HEK293 (cell line): Measurements from ENCODE around the gene RAB1A.

Experiments used
- BCL11A ChIP-seq: fragments of 450-650 bp; formaldehyde crosslinking; IDR thresholded peaks from 2 replicates; pipeline ENCODE4 v1.5.1; 2016; ENCODE audit warnings: low read depth, missing biosample characterization, missing genetic modification characterization
- BCL11B ChIP-seq: fragments of 450-650 bp; formaldehyde crosslinking; IDR thresholded peaks from 2 replicates; pipeline ENCODE4 v1.5.1; 2016; ENCODE audit warnings: low read depth, missing biosample characterization, missing genetic modification characterization
- GFI1B ChIP-seq: fragments of 450-650 bp; formaldehyde crosslinking; IDR thresholded peaks from 2 replicates; pipeline ENCODE4 v1.5.1; 2016; ENCODE audit warnings: missing biosample characterization, missing genetic modification characterization
- HOXA7 ChIP-seq: sonication (generic); formaldehyde crosslinking; IDR thresholded peaks from 2 replicates; pipeline ENCODE4 v1.8.1; 2022; ENCODE audit warnings: missing genetic modification reagents, borderline replicate concordance
- IKZF3 ChIP-seq: fragments of 450-650 bp; IDR thresholded peaks from 2 replicates; pipeline ENCODE4 v1.5.0; 2018; ENCODE audit warnings: missing biosample characterization, mild to moderate bottlenecking, missing genetic modification characterization, moderate library complexity
- KLF1 ChIP-seq: fragments of 450-650 bp; formaldehyde crosslinking; IDR thresholded peaks from 2 replicates; pipeline ENCODE4 v1.5.1; 2016; ENCODE audit warnings: missing biosample characterization, missing genetic modification characterization
- KLF7 ChIP-seq: fragments of 450-650 bp; formaldehyde crosslinking; IDR thresholded peaks from 2 replicates; pipeline ENCODE4 v1.5.1; 2016; ENCODE audit warnings: missing biosample characterization, missing genetic modification characterization, borderline replicate concordance
- MEIS1 ChIP-seq: sonication (generic); formaldehyde crosslinking; IDR thresholded peaks from 2 replicates; pipeline ENCODE4 v1.8.1; 2022; ENCODE audit warnings: missing genetic modification reagents, mild to moderate bottlenecking, borderline replicate concordance
- PRDM1 ChIP-seq: fragments of 450-650 bp; formaldehyde crosslinking; IDR thresholded peaks from 2 replicates; pipeline ENCODE4; 2016; ENCODE audit warnings: missing biosample characterization, missing genetic modification characterization
- ZBTB21 ChIP-seq: fragments of 450-650 bp; formaldehyde crosslinking; IDR thresholded peaks from 2 replicates; pipeline ENCODE4 v1.5.1; 2017; ENCODE audit warnings: missing biosample characterization, missing genetic modification characterization
- ZFP37 ChIP-seq: fragments of 450-650 bp; formaldehyde crosslinking; IDR thresholded peaks from 2 replicates; pipeline ENCODE4 v1.5.1; 2016; ENCODE audit warnings: missing biosample characterization, missing genetic modification characterization
- ZNF140 ChIP-seq: fragments of 450-650 bp; formaldehyde crosslinking; IDR thresholded peaks from 2 replicates; pipeline ENCODE4 v1.5.1; 2016; ENCODE audit warnings: missing biosample characterization, missing genetic modification characterization
- ZNF174 ChIP-seq: fragments of 450-650 bp; formaldehyde crosslinking; IDR thresholded peaks from 2 replicates; pipeline ENCODE4 v1.5.0; 2017; ENCODE audit warnings: missing biosample characterization, mild to moderate bottlenecking, missing genetic modification characterization
- ZNF184 ChIP-seq: fragments of 450-650 bp; IDR thresholded peaks from 2 replicates; pipeline ENCODE4 v1.5.1; 2018; ENCODE audit warnings: missing biosample characterization, mild to moderate bottlenecking, missing genetic modification characterization
- ZNF221 ChIP-seq: fragments of 450-650 bp; formaldehyde crosslinking; IDR thresholded peaks from 2 replicates; pipeline ENCODE4 v1.5.1; 2017; ENCODE audit warnings: missing biosample characterization, missing genetic modification characterization, borderline replicate concordance
- ZNF24 ChIP-seq: fragments of 450-650 bp; formaldehyde crosslinking; IDR thresholded peaks from 2 replicates; pipeline ENCODE4 v1.5.1; 2016; ENCODE audit warnings: missing biosample characterization, missing genetic modification characterization
- ZNF248 ChIP-seq: fragments of 450-650 bp; formaldehyde crosslinking; IDR thresholded peaks from 2 replicates; pipeline ENCODE4 v1.5.1; 2017; ENCODE audit warnings: missing biosample characterization, missing genetic modification characterization
- ZNF292 ChIP-seq: fragments of 450-650 bp; formaldehyde crosslinking; IDR thresholded peaks from 2 replicates; pipeline ENCODE4 v1.5.1; 2016; ENCODE audit warnings: low read depth, missing biosample characterization, missing genetic modification characterization, borderline replicate concordance
- ZNF335 ChIP-seq: fragments of 450-650 bp; formaldehyde crosslinking; conservative IDR thresholded peaks from 2 replicates; pipeline ENCODE4 v1.5.1; 2016; ENCODE audit warnings: missing biosample characterization, missing genetic modification characterization
- ZNF354C ChIP-seq: fragments of 450-650 bp; formaldehyde crosslinking; IDR thresholded peaks from 2 replicates; pipeline ENCODE4 v1.5.1; 2016; ENCODE audit warnings: missing biosample characterization, missing genetic modification characterization, low read depth, borderline replicate concordance
- ZNF501 ChIP-seq: fragments of 450-650 bp; formaldehyde crosslinking; IDR thresholded peaks from 2 replicates; pipeline ENCODE4 v1.5.1; 2016; ENCODE audit warnings: missing biosample characterization, missing genetic modification characterization
- ZNF571 ChIP-seq: fragments of 450-650 bp; formaldehyde crosslinking; IDR thresholded peaks from 2 replicates; pipeline ENCODE4 v1.5.0; 2017; ENCODE audit warnings: missing biosample characterization, missing genetic modification characterization
- ZNF624 ChIP-seq: fragments of 450-650 bp; formaldehyde crosslinking; IDR thresholded peaks from 2 replicates; pipeline ENCODE4 v1.5.1; 2017; ENCODE audit warnings: missing biosample characterization, missing genetic modification characterization
- ZNF660 ChIP-seq: fragments of 450-650 bp; IDR thresholded peaks from 2 replicates; pipeline ENCODE4 v1.5.1; 2018; ENCODE audit warnings: missing biosample characterization, mild to moderate bottlenecking, missing genetic modification characterization
- ZNF747 ChIP-seq: fragments of 450-650 bp; formaldehyde crosslinking; IDR thresholded peaks from 2 replicates; pipeline ENCODE4 v1.5.1; 2016; ENCODE audit warnings: missing biosample characterization, missing genetic modification characterization
- ZSCAN30 ChIP-seq: fragments of 450-650 bp; IDR thresholded peaks from 2 replicates; pipeline ENCODE4 v1.5.1; 2018; ENCODE audit warnings: missing biosample characterization, mild to moderate bottlenecking, missing genetic modification characterization, moderate library complexity
- TF ChIP-seq, protein P1 (sequence below): fragments of 450-650 bp; formaldehyde crosslinking; optimal IDR thresholded peaks from 2 replicates; pipeline ENCODE3; 2016; ENCODE audit warnings: missing biosample characterization, mild to moderate bottlenecking, missing genetic modification characterization
- TF ChIP-seq, protein P2 (sequence below): fragments of 450-650 bp; formaldehyde crosslinking; IDR thresholded peaks from 2 replicates; pipeline ENCODE4; 2016; ENCODE audit warnings: missing biosample characterization, missing genetic modification characterization
- TF ChIP-seq, protein P3 (sequence below): fragments of 450-650 bp; formaldehyde crosslinking; IDR thresholded peaks from 2 replicates; pipeline ENCODE4 v1.5.1; 2016; ENCODE audit warnings: missing biosample characterization, missing genetic modification characterization, borderline replicate concordance
- TF ChIP-seq, protein P4 (sequence below): fragments of 450-650 bp; formaldehyde crosslinking; IDR thresholded peaks from 2 replicates; pipeline ENCODE4 v1.5.1; 2016; ENCODE audit warnings: missing biosample characterization, missing genetic modification characterization
- TF ChIP-seq, protein P5 (sequence below): fragments of 450-650 bp; formaldehyde crosslinking; IDR thresholded peaks from 2 replicates; pipeline ENCODE4 v1.5.1; 2017; ENCODE audit warnings: missing biosample characterization, missing genetic modification characterization
- TF ChIP-seq, protein P6 (sequence below): fragments of 450-650 bp; formaldehyde crosslinking; IDR thresholded peaks from 2 replicates; pipeline ENCODE4 v1.5.1; 2017; ENCODE audit warnings: missing biosample characterization, missing genetic modification characterization
- TF ChIP-seq, protein P7 (sequence below): fragments of 450-650 bp; formaldehyde crosslinking; IDR thresholded peaks from 2 replicates; pipeline ENCODE4 v1.5.1; 2016; ENCODE audit warnings: missing biosample characterization, missing genetic modification characterization

The RAB1A gene

DNA sequence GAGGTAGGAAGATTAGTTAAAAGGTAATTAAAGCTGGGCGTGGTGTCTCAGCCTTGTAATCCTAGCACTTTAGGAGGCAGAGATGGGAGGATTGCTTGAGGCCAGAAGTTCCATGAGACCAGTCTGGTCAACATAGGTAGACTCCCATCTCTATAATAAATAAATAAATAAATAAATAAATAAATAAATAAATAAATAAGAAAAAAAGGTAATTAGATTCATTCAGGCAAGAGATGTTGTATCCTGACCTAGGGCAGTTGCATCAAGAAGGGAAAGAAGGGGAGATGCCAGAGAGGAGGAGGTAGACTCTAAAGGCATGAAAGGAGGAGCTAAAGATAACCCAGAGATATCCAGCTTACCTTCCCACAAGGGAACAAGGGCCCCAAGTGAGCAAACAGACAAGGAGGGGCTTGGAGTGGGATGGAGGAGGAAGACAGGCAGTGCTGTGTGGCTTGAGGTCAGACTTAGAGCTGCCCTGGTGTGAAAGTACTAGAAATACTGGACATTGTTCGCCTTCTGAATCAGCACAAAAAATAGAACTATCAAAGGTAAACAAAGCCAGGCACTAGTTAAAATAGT, 7.4 kb upstream of the RAB1A start (continued):
- peak; percentile 70; the same call in 1 of the 2 replicates for TF ChIP-seq KLF7 (tag by site-specific recombination)
- no peak for TF ChIP-seq ZNF24
- TF ChIP-seq GFI1B, result peak; percentile 57; the same call in 1 of the 2 replicates
- no peak for TF ChIP-seq BCL11B (tag by site-specific recombination)
- TF ChIP-seq ZNF335, result no peak
- TF ChIP-seq ZNF501, result peak; percentile 69
- no peak for TF ChIP-seq ZNF248 (tag by site-specific recombination)
- TF ChIP-seq ZNF354C, result no peak
- no peak for TF ChIP-seq ZNF221
- TF ChIP-seq ZNF184 (tag by site-specific recombination), result no peak
- no peak for TF ChIP-seq ZNF747
- TF ChIP-seq KLF1 (tag by site-specific recombination), result peak; percentile 31; the same call in 1 of the 2 replicates
- TF ChIP-seq MEIS1 (CRISPR knock-in tag), result no peak
- no peak for TF ChIP-seq ZNF571 (tag by site-specific recombination)
- no peak for TF ChIP-seq HOXA7 (CRISPR knock-in tag)
- TF ChIP-seq, protein P1, sequence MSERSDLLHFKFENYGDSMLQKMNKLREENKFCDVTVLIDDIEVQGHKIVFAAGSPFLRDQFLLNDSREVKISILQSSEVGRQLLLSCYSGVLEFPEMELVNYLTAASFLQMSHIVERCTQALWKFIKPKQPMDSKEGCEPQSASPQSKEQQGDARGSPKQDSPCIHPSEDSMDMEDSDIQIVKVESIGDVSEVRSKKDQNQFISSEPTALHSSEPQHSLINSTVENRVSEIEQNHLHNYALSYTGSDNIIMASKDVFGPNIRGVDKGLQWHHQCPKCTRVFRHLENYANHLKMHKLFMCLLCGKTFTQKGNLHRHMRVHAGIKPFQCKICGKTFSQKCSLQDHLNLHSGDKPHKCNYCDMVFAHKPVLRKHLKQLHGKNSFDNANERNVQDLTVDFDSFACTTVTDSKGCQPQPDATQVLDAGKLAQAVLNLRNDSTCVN, result no peak
- TF ChIP-seq, protein P2, sequence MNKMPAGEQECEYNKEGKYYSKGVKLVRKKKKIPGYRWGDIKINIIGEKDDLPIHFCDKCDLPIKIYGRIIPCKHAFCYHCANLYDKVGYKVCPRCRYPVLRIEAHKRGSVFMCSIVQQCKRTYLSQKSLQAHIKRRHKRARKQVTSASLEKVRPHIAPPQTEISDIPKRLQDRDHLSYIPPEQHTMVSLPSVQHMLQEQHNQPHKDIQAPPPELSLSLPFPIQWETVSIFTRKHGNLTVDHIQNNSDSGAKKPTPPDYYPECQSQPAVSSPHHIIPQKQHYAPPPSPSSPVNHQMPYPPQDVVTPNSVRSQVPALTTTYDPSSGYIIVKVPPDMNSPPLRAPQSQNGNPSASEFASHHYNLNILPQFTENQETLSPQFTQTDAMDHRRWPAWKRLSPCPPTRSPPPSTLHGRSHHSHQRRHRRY, result no peak
- TF ChIP-seq, protein P3, sequence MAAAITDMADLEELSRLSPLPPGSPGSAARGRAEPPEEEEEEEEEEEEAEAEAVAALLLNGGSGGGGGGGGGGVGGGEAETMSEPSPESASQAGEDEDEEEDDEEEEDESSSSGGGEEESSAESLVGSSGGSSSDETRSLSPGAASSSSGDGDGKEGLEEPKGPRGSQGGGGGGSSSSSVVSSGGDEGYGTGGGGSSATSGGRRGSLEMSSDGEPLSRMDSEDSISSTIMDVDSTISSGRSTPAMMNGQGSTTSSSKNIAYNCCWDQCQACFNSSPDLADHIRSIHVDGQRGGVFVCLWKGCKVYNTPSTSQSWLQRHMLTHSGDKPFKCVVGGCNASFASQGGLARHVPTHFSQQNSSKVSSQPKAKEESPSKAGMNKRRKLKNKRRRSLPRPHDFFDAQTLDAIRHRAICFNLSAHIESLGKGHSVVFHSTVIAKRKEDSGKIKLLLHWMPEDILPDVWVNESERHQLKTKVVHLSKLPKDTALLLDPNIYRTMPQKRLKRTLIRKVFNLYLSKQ, result 0 out of 2 replicates have a peak, but pooled peaks have one; percentile 73
- TF ChIP-seq IKZF3 (tag by site-specific recombination), result no peak
- no peak for TF ChIP-seq BCL11A (tag by site-specific recombination)
- TF ChIP-seq ZNF660, result no peak
- TF ChIP-seq, protein P4, sequence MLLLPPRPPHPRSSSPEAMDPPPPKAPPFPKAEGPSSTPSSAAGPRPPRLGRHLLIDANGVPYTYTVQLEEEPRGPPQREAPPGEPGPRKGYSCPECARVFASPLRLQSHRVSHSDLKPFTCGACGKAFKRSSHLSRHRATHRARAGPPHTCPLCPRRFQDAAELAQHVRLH (tag by site-specific recombination), result peak; percentile 62; the same call in 1 of the 2 replicates
- TF ChIP-seq ZSCAN30 (tag by site-specific recombination), result no peak
- no peak for TF ChIP-seq PRDM1 (tag by site-specific recombination)
- TF ChIP-seq ZNF174 (tag by site-specific recombination), result no peak
- TF ChIP-seq, protein P5, sequence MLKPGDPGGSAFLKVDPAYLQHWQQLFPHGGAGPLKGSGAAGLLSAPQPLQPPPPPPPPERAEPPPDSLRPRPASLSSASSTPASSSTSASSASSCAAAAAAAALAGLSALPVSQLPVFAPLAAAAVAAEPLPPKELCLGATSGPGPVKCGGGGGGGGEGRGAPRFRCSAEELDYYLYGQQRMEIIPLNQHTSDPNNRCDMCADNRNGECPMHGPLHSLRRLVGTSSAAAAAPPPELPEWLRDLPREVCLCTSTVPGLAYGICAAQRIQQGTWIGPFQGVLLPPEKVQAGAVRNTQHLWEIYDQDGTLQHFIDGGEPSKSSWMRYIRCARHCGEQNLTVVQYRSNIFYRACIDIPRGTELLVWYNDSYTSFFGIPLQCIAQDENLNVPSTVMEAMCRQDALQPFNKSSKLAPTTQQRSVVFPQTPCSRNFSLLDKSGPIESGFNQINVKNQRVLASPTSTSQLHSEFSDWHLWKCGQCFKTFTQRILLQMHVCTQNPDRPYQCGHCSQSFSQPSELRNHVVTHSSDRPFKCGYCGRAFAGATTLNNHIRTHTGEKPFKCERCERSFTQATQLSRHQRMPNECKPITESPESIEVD (tag by site-specific recombination), result no peak
- TF ChIP-seq, protein P6, sequence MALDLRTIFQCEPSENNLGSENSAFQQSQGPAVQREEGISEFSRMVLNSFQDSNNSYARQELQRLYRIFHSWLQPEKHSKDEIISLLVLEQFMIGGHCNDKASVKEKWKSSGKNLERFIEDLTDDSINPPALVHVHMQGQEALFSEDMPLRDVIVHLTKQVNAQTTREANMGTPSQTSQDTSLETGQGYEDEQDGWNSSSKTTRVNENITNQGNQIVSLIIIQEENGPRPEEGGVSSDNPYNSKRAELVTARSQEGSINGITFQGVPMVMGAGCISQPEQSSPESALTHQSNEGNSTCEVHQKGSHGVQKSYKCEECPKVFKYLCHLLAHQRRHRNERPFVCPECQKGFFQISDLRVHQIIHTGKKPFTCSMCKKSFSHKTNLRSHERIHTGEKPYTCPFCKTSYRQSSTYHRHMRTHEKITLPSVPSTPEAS, result no peak
- TF ChIP-seq ZBTB21 (tag by site-specific recombination), result no peak
- peak; percentile 86; the same call in 1 of the 2 replicates for TF ChIP-seq ZNF140 (tag by site-specific recombination)
- 0 out of 2 replicates have a peak, but pooled peaks have one; percentile 63 for TF ChIP-seq ZNF292 (tag by site-specific recombination)
- TF ChIP-seq ZFP37 (tag by site-specific recombination), result peak; percentile 72; the same call in 1 of the 2 replicates
- TF ChIP-seq, protein P7, sequence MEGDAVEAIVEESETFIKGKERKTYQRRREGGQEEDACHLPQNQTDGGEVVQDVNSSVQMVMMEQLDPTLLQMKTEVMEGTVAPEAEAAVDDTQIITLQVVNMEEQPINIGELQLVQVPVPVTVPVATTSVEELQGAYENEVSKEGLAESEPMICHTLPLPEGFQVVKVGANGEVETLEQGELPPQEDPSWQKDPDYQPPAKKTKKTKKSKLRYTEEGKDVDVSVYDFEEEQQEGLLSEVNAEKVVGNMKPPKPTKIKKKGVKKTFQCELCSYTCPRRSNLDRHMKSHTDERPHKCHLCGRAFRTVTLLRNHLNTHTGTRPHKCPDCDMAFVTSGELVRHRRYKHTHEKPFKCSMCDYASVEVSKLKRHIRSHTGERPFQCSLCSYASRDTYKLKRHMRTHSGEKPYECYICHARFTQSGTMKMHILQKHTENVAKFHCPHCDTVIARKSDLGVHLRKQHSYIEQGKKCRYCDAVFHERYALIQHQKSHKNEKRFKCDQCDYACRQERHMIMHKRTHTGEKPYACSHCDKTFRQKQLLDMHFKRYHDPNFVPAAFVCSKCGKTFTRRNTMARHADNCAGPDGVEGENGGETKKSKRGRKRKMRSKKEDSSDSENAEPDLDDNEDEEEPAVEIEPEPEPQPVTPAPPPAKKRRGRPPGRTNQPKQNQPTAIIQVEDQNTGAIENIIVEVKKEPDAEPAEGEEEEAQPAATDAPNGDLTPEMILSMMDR (tag by site-specific recombination), result no peak
- TF ChIP-seq ZNF624 (tag by site-specific recombination), result no peak
